ENCODE results near the gene BTN2A1. TPM values are rescaled to one million over a fixed set of nuclear protein-coding genes. Genes with fewer than 3 reads are reported as not detected.

The BTN2A1 gene
- total and polyA plus RNA-seq, 2 donors from 2014 or later: 15.6 to 19.1 TPM

GRCh38 chr6:26493258-26493657 lies 35.5 kb downstream of the BTN2A1 start:
- H3K9ac ChIP-seq (ENCODE audit: low read length in 3 of 3): no peak overlapping the region
- FAIRE-seq: no peak
- no peaks in the 10 kb centered on the region for H3K27me3 ChIP-seq (ENCODE audit: control insufficient read depth, insufficient read depth, low read length)
- TF ChIP-seq, protein P1, sequence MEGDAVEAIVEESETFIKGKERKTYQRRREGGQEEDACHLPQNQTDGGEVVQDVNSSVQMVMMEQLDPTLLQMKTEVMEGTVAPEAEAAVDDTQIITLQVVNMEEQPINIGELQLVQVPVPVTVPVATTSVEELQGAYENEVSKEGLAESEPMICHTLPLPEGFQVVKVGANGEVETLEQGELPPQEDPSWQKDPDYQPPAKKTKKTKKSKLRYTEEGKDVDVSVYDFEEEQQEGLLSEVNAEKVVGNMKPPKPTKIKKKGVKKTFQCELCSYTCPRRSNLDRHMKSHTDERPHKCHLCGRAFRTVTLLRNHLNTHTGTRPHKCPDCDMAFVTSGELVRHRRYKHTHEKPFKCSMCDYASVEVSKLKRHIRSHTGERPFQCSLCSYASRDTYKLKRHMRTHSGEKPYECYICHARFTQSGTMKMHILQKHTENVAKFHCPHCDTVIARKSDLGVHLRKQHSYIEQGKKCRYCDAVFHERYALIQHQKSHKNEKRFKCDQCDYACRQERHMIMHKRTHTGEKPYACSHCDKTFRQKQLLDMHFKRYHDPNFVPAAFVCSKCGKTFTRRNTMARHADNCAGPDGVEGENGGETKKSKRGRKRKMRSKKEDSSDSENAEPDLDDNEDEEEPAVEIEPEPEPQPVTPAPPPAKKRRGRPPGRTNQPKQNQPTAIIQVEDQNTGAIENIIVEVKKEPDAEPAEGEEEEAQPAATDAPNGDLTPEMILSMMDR (IDR thresholded peaks at IDR 0.05; ENCODE audit: borderline replicate concordance, extremely low read depth, insufficient read depth): no peak
- no peak for DNase-seq
- H3K9me3 ChIP-seq (ENCODE audit: control insufficient read depth in 2 of 3, insufficient read depth in 1 of 3, low read length in 3 of 3): no peaks in the 10 kb centered on the region
- no peak overlapping the region for H3K27ac ChIP-seq (ENCODE audit: low read depth in 2 of 2, low read length in 2 of 2)
- H3K4me3 ChIP-seq (ENCODE audit: low read length in 3 of 3): no peak overlapping the region
- no peaks in the 10 kb centered on the region for H3K36me3 ChIP-seq (ENCODE audit: control insufficient read depth in 2 of 3, insufficient read depth in 3 of 3, low read length in 3 of 3)
- no peaks in the 10 kb centered on the region for H3K4me1 ChIP-seq (ENCODE audit: control insufficient read depth in 2 of 3, insufficient read depth in 2 of 3, low read depth in 1 of 3, low read length in 3 of 3)
- intact Hi-C loops (cut with DNase I): no loop called here

DNA sequence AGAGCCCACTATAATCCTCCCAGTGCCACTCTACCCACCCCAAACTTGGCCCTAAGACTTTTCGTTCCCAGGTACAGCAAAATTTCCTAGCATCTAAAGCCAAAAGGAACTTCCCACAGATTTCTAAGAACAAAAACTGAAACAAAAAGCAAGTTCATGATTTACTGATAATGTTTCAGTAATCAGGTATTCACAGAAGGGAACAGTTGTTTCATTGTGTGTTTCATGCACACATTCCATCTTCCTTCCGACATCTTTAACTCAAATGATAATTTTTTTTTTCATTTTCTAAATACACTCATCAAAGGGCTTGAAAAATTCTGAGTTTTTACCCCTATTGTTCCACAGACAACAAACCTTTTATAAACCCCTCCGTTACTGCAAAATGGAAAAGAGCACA lies 36.4 kb downstream of the BTN2A1 start:
- FAIRE-seq (no peak), DNase-seq (no peak)
- TF ChIP-seq, protein P1 (IDR thresholded peaks at IDR 0.05; ENCODE audit: borderline replicate concordance, extremely low read depth, insufficient read depth): no peak
- intact Hi-C loops (cut with DNase I): no loop called here
- H3K4me1 ChIP-seq (ENCODE audit: control insufficient read depth in 2 of 3, insufficient read depth in 2 of 3, low read depth in 1 of 3, low read length in 3 of 3): no peaks in the 10 kb centered on the region
- H3K9me3 ChIP-seq (ENCODE audit: control insufficient read depth in 2 of 3, insufficient read depth in 1 of 3, low read length in 3 of 3): no peaks in the 10 kb centered on the region
- no peak overlapping the region for H3K9ac ChIP-seq (ENCODE audit: low read length in 3 of 3)
- H3K27me3 ChIP-seq (ENCODE audit: control insufficient read depth, insufficient read depth, low read length): no peaks in the 10 kb centered on the region
- H3K36me3 ChIP-seq (ENCODE audit: control insufficient read depth in 2 of 3, insufficient read depth in 3 of 3, low read length in 3 of 3): no peaks in the 10 kb centered on the region
- no peak overlapping the region for H3K27ac ChIP-seq (ENCODE audit: low read depth in 2 of 2, low read length in 2 of 2)
- no peak overlapping the region for H3K4me3 ChIP-seq (ENCODE audit: low read length in 3 of 3)

GRCh38 chr6:26495281-26495680 lies 37.5 kb downstream of the BTN2A1 start:
- TF ChIP-seq, protein P1 (IDR thresholded peaks at IDR 0.05; ENCODE audit: borderline replicate concordance, extremely low read depth, insufficient read depth): no peak
- no peaks in the 10 kb centered on the region for H3K4me1 ChIP-seq (ENCODE audit: control insufficient read depth in 2 of 3, insufficient read depth in 2 of 3, low read depth in 1 of 3, low read length in 3 of 3)
- no peak for FAIRE-seq
- DNase-seq: no peak
- no peak overlapping the region for H3K9ac ChIP-seq (ENCODE audit: low read length in 3 of 3)
- H3K4me3 ChIP-seq (ENCODE audit: low read length in 3 of 3): no peak overlapping the region
- H3K27me3 ChIP-seq (ENCODE audit: control insufficient read depth, insufficient read depth, low read length): no peaks in the 10 kb centered on the region
- H3K27ac ChIP-seq (ENCODE audit: low read depth in 2 of 2, low read length in 2 of 2): no peak overlapping the region
- no peaks in the 10 kb centered on the region for H3K9me3 ChIP-seq (ENCODE audit: control insufficient read depth in 2 of 3, insufficient read depth in 1 of 3, low read length in 3 of 3)
- intact Hi-C loops (cut with DNase I): no loop called here
- no peaks in the 10 kb centered on the region for H3K36me3 ChIP-seq (ENCODE audit: control insufficient read depth in 2 of 3, insufficient read depth in 3 of 3, low read length in 3 of 3)

DNA sequence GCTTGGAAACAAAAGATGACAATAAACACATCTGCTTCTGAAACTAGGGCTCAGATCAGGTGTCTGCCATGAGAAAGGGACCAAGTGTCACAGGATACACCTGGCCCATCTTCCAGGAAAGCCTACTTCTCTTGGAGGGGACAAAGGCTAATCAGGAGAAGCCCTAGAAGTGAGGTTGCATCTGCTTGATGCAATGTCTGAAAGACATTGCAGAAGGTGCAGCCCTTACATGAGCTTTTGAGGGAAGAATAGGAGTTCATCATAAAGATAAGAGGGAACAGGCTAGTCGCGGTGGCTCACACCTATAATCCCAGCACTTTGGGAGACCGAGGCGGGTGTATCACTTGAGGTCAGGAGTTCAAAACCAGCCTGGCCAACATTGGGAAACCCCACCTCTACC lies 39.9 kb downstream of the BTN2A1 start:
- Histone ChIP-seq H3K4me3 (ENCODE audit: low read length in 3 of 3) (no peak overlapping the region), H3K9ac (ENCODE audit: low read length in 3 of 3) (no peak overlapping the region), H3K9me3 (ENCODE audit: control insufficient read depth in 2 of 3, insufficient read depth in 1 of 3, low read length in 3 of 3) (no peaks in the 10 kb centered on the region), H3K36me3 (ENCODE audit: control insufficient read depth in 2 of 3, insufficient read depth in 3 of 3, low read length in 3 of 3) (no peaks in the 10 kb centered on the region), H3K27ac (ENCODE audit: low read depth in 2 of 2, low read length in 2 of 2) (no peak overlapping the region), H3K27me3 (ENCODE audit: control insufficient read depth, insufficient read depth, low read length) (peaks cover 10% of the 10 kb centered on the region), H3K4me1 (ENCODE audit: control insufficient read depth in 2 of 3, insufficient read depth in 2 of 3, low read depth in 1 of 3, low read length in 3 of 3) (peaks cover 0 to 5% (median 0%) of the 10 kb centered on the region in 3 donors)
- no peak for FAIRE-seq
- intact Hi-C loops (cut with DNase I): no loop called here
- no peak for DNase-seq
- TF ChIP-seq, protein P1 (IDR thresholded peaks at IDR 0.05; ENCODE audit: borderline replicate concordance, extremely low read depth, insufficient read depth): no peak
